ENCODE data around the gene RALGAPA2.

GRCh38 chr20:20448881-20449280, 263.6 kb downstream of the RALGAPA2 start:
- no peak for TF ChIP-seq CTCF (IDR thresholded peaks at IDR 0.05)
- TF ChIP-seq POLR2AphosphoS5 (IDR thresholded peaks at IDR 0.05; ENCODE audit: low read depth, low read length), result no peak
- no peak for TF ChIP-seq REST (IDR thresholded peaks at IDR 0.05; ENCODE audit: insufficient read depth in 1 of 2, low read depth in 2 of 2, low read length in 1 of 2)
- TF ChIP-seq SIN3A (IDR thresholded peaks at IDR 0.05; ENCODE audit: borderline replicate concordance, insufficient read depth, low read depth, low read length), result no peak

All from Panc1 (cell line).